OCI-LY7 (cell line): ENCODE measurements around the gene DOCK4. TPM values are rescaled to one million over a fixed set of nuclear protein-coding genes. Genes with fewer than 3 reads are reported as not detected.

Experiments used
- BruUV-seq: library from RNA; stranded (reverse); fragments of 400-500 nt; replicated peaks from 2 replicates; lab custom pipeline; 2021; lab: Mats Ljungman, UMichigan
- CTCF ChIA-PET: fragments of 300-600 bp; sonication (Branson Sonifier 250); formaldehyde crosslinking; loops from one replicate; lab custom pipeline; 2022; ENCODE audit warnings: antibody characterized with exemption; ENCODE audit not compliant: unreplicated experiment; lab: Charles Lee
- POLR2A ChIA-PET: fragments of 300-600 bp; sonication (Branson Sonifier 250); formaldehyde crosslinking; loops from one replicate; lab custom pipeline; 2022; ENCODE audit warnings: antibody characterized with exemption; lab: Charles Lee
- DNase-seq: peaks from one replicate; pipeline ENCODE4 v3.0.0-alpha.2; 2015; ENCODE audit warnings: low spot score
- H2AFZ ChIP-seq: fragments of 200-600 bp; sonication (generic), shearing (Covaris generic); 2 replicates; pipeline ENCODE4 v1.6.1; 2014; ENCODE audit warnings: mild to moderate bottlenecking, antibody characterized with exemption, low read length, moderate library complexity
- H3K27ac ChIP-seq: fragments of 200-600 bp; sonication (generic); 2 replicates; pipeline ENCODE4 v1.5.1; 2014; ENCODE audit warnings: mixed run types, low read depth, mild to moderate bottlenecking, moderate library complexity, low read length, inconsistent platforms; ENCODE audit not compliant: poor library complexity, severe bottlenecking
- H3K36me3 ChIP-seq: fragments of 200-600 bp; sonication (generic); 2 replicates; pipeline ENCODE4 v1.6.1; 2014; ENCODE audit warnings: mild to moderate bottlenecking, antibody characterized with exemption, low read length, moderate library complexity, mixed read lengths; ENCODE audit not compliant: insufficient read depth
- H3K4me1 ChIP-seq: fragments of 200-600 bp; sonication (generic); 2 replicates; pipeline ENCODE4 v1.5.1; 2014; ENCODE audit warnings: mild to moderate bottlenecking, low read length; ENCODE audit not compliant: insufficient read depth, poor library complexity, severe bottlenecking
- H3K4me2 ChIP-seq: fragments of 200-600 bp; sonication (generic); 2 replicates; pipeline ENCODE4 v1.6.1; 2014; ENCODE audit warnings: mild to moderate bottlenecking, low read length
- H3K4me3 ChIP-seq: fragments of 200-600 bp; sonication (generic); 2 replicates; pipeline ENCODE4 v1.5.1; 2014; ENCODE audit warnings: mild to moderate bottlenecking, low read depth, low read length; ENCODE audit not compliant: poor library complexity, severe bottlenecking
- H3K79me2 ChIP-seq: fragments of 200-600 bp; sonication (generic); 2 replicates; pipeline ENCODE4 v1.6.1; 2016; ENCODE audit warnings: low read depth, mild to moderate bottlenecking, low read length, moderate library complexity, mixed read lengths; ENCODE audit not compliant: insufficient read depth
- H3K9me2 ChIP-seq: fragments of 200-600 bp; sonication (generic); 2 replicates; pipeline ENCODE4 v1.6.1; 2016; ENCODE audit warnings: mild to moderate bottlenecking, low read length, mixed read lengths; ENCODE audit not compliant: insufficient read depth
- H3K9me3 ChIP-seq: fragments of 200-600 bp; sonication (generic); 2 replicates; pipeline ENCODE4 v1.6.1; 2014; ENCODE audit warnings: mild to moderate bottlenecking, mixed run types, low read length, mixed read lengths
- H4K20me1 ChIP-seq: fragments of 200-600 bp; sonication (generic); 2 replicates; pipeline ENCODE4 v1.6.1; 2014; ENCODE audit warnings: mild to moderate bottlenecking, antibody characterized with exemption, low read length, moderate library complexity, mixed read lengths; ENCODE audit not compliant: insufficient read depth
- CTCF ChIP-seq: fragments of 200-600 bp; sonication (generic); conservative IDR thresholded peaks from 2 replicates; pipeline ENCODE4 v1.5.1; 2014; ENCODE audit warnings: mild to moderate bottlenecking, antibody characterized with exemption, low read length, moderate library complexity, mixed read lengths
- EZH2phosphoT487 ChIP-seq: fragments of 200-600 bp; sonication (generic); IDR thresholded peaks from 2 replicates; pipeline ENCODE4 v1.6.1; 2018; ENCODE audit warnings: low read depth, borderline replicate concordance, mild to moderate bottlenecking, mixed run types, antibody characterized with exemption, low read length, moderate library complexity, mixed read lengths
- intact Hi-C: fragments of 100-400 bp; cut with micrococcal nuclease; formaldehyde crosslinking; loops from one replicate; pipeline ENCODE4 v1.10.0; 2022; ENCODE audit not compliant: unreplicated experiment
- total RNA-seq, 2 experiments: library from RNA; depleted of rRNA in 1 of 2; stranded (reverse); fragments of >200 nt in 1 of 2; shearing (Covaris generic) in 1 of 2; gene quantifications; 2 replicates each; pipeline ENCODE4 v1.2.3, GENCODE V29; 2014 to 2022

The DOCK4 gene
- total RNA-seq, 2 experiments from 2014 or later, result 0.91 to 4.9 TPM

- Histone ChIP-seq H4K20me1 (no peaks in the 10 kb centered on the region), H3K9me2 (no peaks in the 10 kb centered on the region), H3K27ac (no peak overlapping the region), H3K36me3 (no peaks in the 10 kb centered on the region), H3K4me1 (no peaks in the 10 kb centered on the region), H3K9me3 (no peaks in the 10 kb centered on the region), H3K4me2 (no peak overlapping the region), H3K4me3 (no peak overlapping the region), H3K79me2 (no peaks in the 10 kb centered on the region), H2AFZ (no peak overlapping the region)
- ChIA-PET POLR2A (no interaction called here), CTCF (no interaction called here)
- TF ChIP-seq CTCF (no peak), EZH2phosphoT487 (no peak)
- intact Hi-C loops, result no loop called here
- no TSS peak for BruUV-seq
- no peak for DNase-seq
These were observed 444.0 kb downstream of the DOCK4 start for GRCh38 chr7:111762211-111762610.

- CTCF ChIA-PET, result no interaction called here
- DNase-seq, result no peak
- H3K4me3 ChIP-seq, result no peak overlapping the region
- H3K36me3 ChIP-seq, result no peaks in the 10 kb centered on the region
- no peak for TF ChIP-seq EZH2phosphoT487
- TF ChIP-seq CTCF, result no peak
- no peaks in the 10 kb centered on the region for H3K9me2 ChIP-seq
- no peaks in the 10 kb centered on the region for H3K4me1 ChIP-seq
- no TSS peak for BruUV-seq
- H3K9me3 ChIP-seq, result no peaks in the 10 kb centered on the region
- intact Hi-C loops, result no loop called here
- no peak overlapping the region for H3K27ac ChIP-seq
- no peaks in the 10 kb centered on the region for H4K20me1 ChIP-seq
- no peak overlapping the region for H2AFZ ChIP-seq
- no peak overlapping the region for H3K4me2 ChIP-seq
- H3K79me2 ChIP-seq, result no peaks in the 10 kb centered on the region
- POLR2A ChIA-PET, result interaction anchor here (0.6 kb wide), 1 partner anchor 1990 kb away, joined by 6 read pairs; no protein-coding TSS in a partner anchor
These were observed 446.2 kb downstream of the DOCK4 start for GRCh38 chr7:111760043-111760442.

- no peak for TF ChIP-seq CTCF
- TF ChIP-seq EZH2phosphoT487, result no peak
- CTCF ChIA-PET, result no interaction called here
These were observed 447.9 kb downstream of the DOCK4 start for GRCh38 chr7:111758332-111758731.

More at GRCh38 chr7:111758332-111758731, 447.9 kb downstream of the DOCK4 start:
- Histone ChIP-seq H4K20me1 (no peaks in the 10 kb centered on the region), H3K4me2 (no peak overlapping the region), H3K4me3 (no peak overlapping the region), H3K4me1 (no peaks in the 10 kb centered on the region), H3K79me2 (no peaks in the 10 kb centered on the region), H3K36me3 (no peaks in the 10 kb centered on the region), H2AFZ (no peak overlapping the region), H3K9me2 (no peaks in the 10 kb centered on the region), H3K9me3 (no peaks in the 10 kb centered on the region), H3K27ac (no peak overlapping the region)
- intact Hi-C loops, result no loop called here
- BruUV-seq, result no TSS peak
- POLR2A ChIA-PET, result interaction anchor here (0.6 kb wide), 1 partner anchor 652 kb away, joined by 5 read pairs; no protein-coding TSS in a partner anchor
- no peak for DNase-seq
